B cell (primary cell): Measurements from ENCODE around the gene FANCC. TPM values are rescaled to one million over a fixed set of nuclear protein-coding genes. Genes with fewer than 3 reads are reported as not detected.

Source experiments
- ATAC-seq: fragments of 200-7000 bp; cut with Tn5 transposase; one replicate; pipeline ENCODE4 v1.10.0; 2021; ENCODE audit warnings: low read depth, mild to moderate bottlenecking, moderate number of reproducible peaks, moderate library complexity
- CTCF ChIA-PET: fragments of 350-600 bp; sonication (Branson Sonifier 250); formaldehyde crosslinking; loops from one replicate; lab custom pipeline; 2021; ENCODE audit warnings: antibody characterized with exemption, inconsistent platforms; lab: Charles Lee
- POLR2A ChIA-PET: fragments of 350-600 bp; sonication (Branson Sonifier 250); formaldehyde crosslinking; loops from one replicate; lab custom pipeline; 2021; ENCODE audit warnings: antibody characterized with exemption; lab: Charles Lee
- DNase-seq: peaks from one replicate; pipeline ENCODE4 v3.0.0; 2013
- H2AFZ ChIP-seq: 2 replicates; pipeline ENCODE4 v1.6.1; 2012; ENCODE audit warnings: mild to moderate bottlenecking, low read depth, low read length; ENCODE audit not compliant: insufficient read depth, poor library complexity, severe bottlenecking
- H3K27ac ChIP-seq, 2 donors: 1 replicate in 1 of 2; 2 replicates in 1 of 2; pipeline ENCODE4 v1.5.1; 2012 to 2013; ENCODE audit warnings: low read length in 2 of 2, mild to moderate bottlenecking in 2 of 2, moderate library complexity in 1 of 2
- H3K27me3 ChIP-seq, 4 experiments: fragments of 200-600 bp in 1 of 4; sonication (generic) in 1 of 4; replicated peaks in 1 of 4; 1 replicate in 2 of 4; 2 replicates in 2 of 4; pipeline versions ENCODE4 v1.6.1 to v1.7.0; 2013 to 2016; ENCODE audit warnings: low read length in 3 of 4, mild to moderate bottlenecking in 2 of 4, mixed read lengths in 1 of 4, moderate library complexity in 1 of 4; ENCODE audit not compliant: insufficient read depth in 4 of 4, control insufficient read depth in 3 of 4; ENCODE audit errors: control extremely low read depth in 1 of 4
- H3K36me3 ChIP-seq, 2 experiments: replicated peaks in 1 of 2; 1 replicate in 1 of 2; 2 replicates in 1 of 2; pipeline versions ENCODE4 v1.6.1 to v1.7.1; 2013; ENCODE audit warnings: low read length in 1 of 2; ENCODE audit not compliant: insufficient read depth in 2 of 2, control insufficient read depth in 1 of 2; ENCODE audit errors: control extremely low read depth in 1 of 2, extremely low read depth in 1 of 2
- H3K4me1 ChIP-seq, 2 donors: fragments of 200-600 bp in 1 of 2; sonication (generic) in 1 of 2; 1 replicate in 1 of 2; 2 replicates in 1 of 2; pipeline versions ENCODE4 v1.5.1 to v1.6.1; 2013 to 2017; ENCODE audit warnings: low read length in 2 of 2; ENCODE audit not compliant: control insufficient read depth in 2 of 2, insufficient read depth in 2 of 2
- H3K4me2 ChIP-seq: replicated peaks from 2 replicates; pipeline ENCODE3; 2012; ENCODE audit warnings: mild to moderate bottlenecking, low read depth, low read length; ENCODE audit not compliant: poor library complexity, severe bottlenecking
- H3K4me3 ChIP-seq, 5 experiments: fragments of 200-600 bp in 1 of 5; sonication (generic) in 1 of 5; 1 replicate in 3 of 5; 2 replicates in 2 of 5; pipeline versions ENCODE4 v1.5.1 to v1.7.0; 2011 to 2016; ENCODE audit warnings: low read length in 4 of 5, mild to moderate bottlenecking in 4 of 5, low read depth in 2 of 5, control low read depth in 1 of 5, moderate library complexity in 1 of 5; ENCODE audit not compliant: insufficient read depth in 1 of 5; ENCODE audit errors: control extremely low read depth in 1 of 5, extremely low read depth in 1 of 5
- H3K79me2 ChIP-seq: fragments of 200-600 bp; sonication (generic); one replicate; pipeline ENCODE4 v1.6.0; 2016; ENCODE audit warnings: low read length; ENCODE audit not compliant: control insufficient read depth, insufficient read depth
- H3K9ac ChIP-seq: fragments of 200-600 bp; sonication (generic); 2 replicates; pipeline ENCODE4 v1.6.1; 2017; ENCODE audit warnings: mild to moderate bottlenecking, low read length, moderate library complexity
- H3K9me3 ChIP-seq, 3 donors: one replicate each; pipeline versions ENCODE4 v1.6.1 to v1.7.1; 2013; ENCODE audit warnings: low read length in 2 of 3; ENCODE audit not compliant: control insufficient read depth in 2 of 3, insufficient read depth in 1 of 3; ENCODE audit errors: control extremely low read depth in 1 of 3
- H4K20me1 ChIP-seq: 2 replicates; pipeline ENCODE4 v1.6.0; 2012; ENCODE audit warnings: mild to moderate bottlenecking, low read length; ENCODE audit not compliant: insufficient read depth, control insufficient read depth, poor library complexity, severe bottlenecking
- H3K27ac Mint-ChIP-seq: one replicate; pipeline ENCODE4 v1.8.0; 2021; ENCODE audit warnings: mixed read lengths
- H3K27me3 Mint-ChIP-seq: one replicate; pipeline ENCODE4 v1.8.0; 2021; ENCODE audit warnings: mixed read lengths
- H3K4me1 Mint-ChIP-seq: one replicate; pipeline ENCODE4 v1.8.0; 2021; ENCODE audit warnings: mixed read lengths
- H3K4me3 Mint-ChIP-seq: one replicate; pipeline ENCODE4 v1.8.0; 2021; ENCODE audit warnings: mixed read lengths
- H3K9me3 Mint-ChIP-seq: one replicate; pipeline ENCODE4 v1.8.0; 2022; ENCODE audit warnings: mixed read lengths; ENCODE audit not compliant: insufficient read depth
- EZH2 ChIP-seq: IDR thresholded peaks from 2 replicates; pipeline ENCODE4 v1.6.1; 2012; ENCODE audit warnings: borderline replicate concordance, low read depth, mild to moderate bottlenecking, moderate library complexity, low read length; ENCODE audit not compliant: insufficient read depth, poor library complexity, severe bottlenecking
- WGBS: methylation state at CpG from one replicate; pipeline ENCODE4 v1.1.5; 2013; ENCODE audit warnings: missing lambda C conversion rate; ENCODE audit not compliant: insufficient coverage; 5-methylcytosine and 5-hydroxymethylcytosine counted together
- intact Hi-C: fragments of 100-400 bp; cut with micrococcal nuclease; formaldehyde crosslinking; loops from one replicate; pipeline ENCODE4 v1.10.0; 2022
- polyA plus RNA-seq: library from polyadenylated mRNA; depleted of rRNA; stranded (reverse); fragments of >200 nt; gene quantifications from 2 replicates; pipeline ENCODE4 v1.2.3, GENCODE V29; 2012
- total RNA-seq, 2 donors: library from RNA; stranded (reverse); fragments of 120-200 nt in 1 of 2; gene quantifications; 1 replicate in 1 of 2; 2 replicates in 1 of 2; pipeline versions ENCODE4 v1.2.3 to v1.2.4, GENCODE V29; 2013 to 2022
- TF ChIP-seq, protein P1 (sequence below): fragments of 200-600 bp; IDR thresholded peaks from one replicate; pipeline ENCODE4 v1.8.0; 2022; ENCODE audit warnings: antibody characterized with exemption, mild to moderate bottlenecking

FANCC gene
- total and polyA plus RNA-seq, 2 donors (not counting 1 experiment from before 2014, with no cell fraction given), result 1.8 to 11.1 TPM

DNA sequence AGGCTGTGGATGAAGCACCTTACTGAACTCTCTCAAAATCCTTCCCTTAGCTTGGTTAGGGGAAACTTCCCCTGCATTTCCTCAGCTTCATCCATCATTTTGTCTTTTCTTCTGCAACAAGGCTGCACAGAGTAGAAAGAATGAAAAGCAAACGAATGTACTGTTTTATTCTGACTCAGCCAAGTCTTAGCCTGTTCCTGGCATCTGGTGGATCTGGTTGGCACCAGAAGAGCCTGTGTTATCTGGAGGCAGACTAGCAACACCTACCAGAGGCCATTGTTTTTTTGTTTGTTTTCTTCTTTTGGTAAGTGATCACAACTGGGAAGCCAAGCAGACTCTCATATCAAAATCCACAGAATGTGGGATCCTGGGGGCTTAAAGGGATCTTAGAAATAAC lies 200.7 kb downstream of the FANCC start:
- no CpG with 5 or more reads among the region's 1 CpG for WGBS
- no peaks in the 10 kb centered on the region for H3K27me3 Mint-ChIP-seq
- no peak overlapping the region for H3K9ac ChIP-seq
- no peak overlapping the region for H3K27ac ChIP-seq
- no peaks in the 10 kb centered on the region for H3K4me1 ChIP-seq
- H2AFZ ChIP-seq, result no peak overlapping the region
- ATAC-seq, result no peak
- POLR2A ChIA-PET, result no interaction called here
- TF ChIP-seq EZH2, result no peak
- TF ChIP-seq, protein P1, sequence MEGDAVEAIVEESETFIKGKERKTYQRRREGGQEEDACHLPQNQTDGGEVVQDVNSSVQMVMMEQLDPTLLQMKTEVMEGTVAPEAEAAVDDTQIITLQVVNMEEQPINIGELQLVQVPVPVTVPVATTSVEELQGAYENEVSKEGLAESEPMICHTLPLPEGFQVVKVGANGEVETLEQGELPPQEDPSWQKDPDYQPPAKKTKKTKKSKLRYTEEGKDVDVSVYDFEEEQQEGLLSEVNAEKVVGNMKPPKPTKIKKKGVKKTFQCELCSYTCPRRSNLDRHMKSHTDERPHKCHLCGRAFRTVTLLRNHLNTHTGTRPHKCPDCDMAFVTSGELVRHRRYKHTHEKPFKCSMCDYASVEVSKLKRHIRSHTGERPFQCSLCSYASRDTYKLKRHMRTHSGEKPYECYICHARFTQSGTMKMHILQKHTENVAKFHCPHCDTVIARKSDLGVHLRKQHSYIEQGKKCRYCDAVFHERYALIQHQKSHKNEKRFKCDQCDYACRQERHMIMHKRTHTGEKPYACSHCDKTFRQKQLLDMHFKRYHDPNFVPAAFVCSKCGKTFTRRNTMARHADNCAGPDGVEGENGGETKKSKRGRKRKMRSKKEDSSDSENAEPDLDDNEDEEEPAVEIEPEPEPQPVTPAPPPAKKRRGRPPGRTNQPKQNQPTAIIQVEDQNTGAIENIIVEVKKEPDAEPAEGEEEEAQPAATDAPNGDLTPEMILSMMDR, result no peak
- H3K79me2 ChIP-seq, result no peaks in the 10 kb centered on the region
- no peak overlapping the region for H3K27ac Mint-ChIP-seq
- intact Hi-C loops, result no loop called here
- no peaks in the 10 kb centered on the region for H3K9me3 ChIP-seq
- CTCF ChIA-PET, result interaction anchor here (1.1 to 3.5 kb wide), 2 partner anchors 11 to 14 kb away, joined by 3 to 11 read pairs; no protein-coding TSS in a partner anchor
- H3K27me3 ChIP-seq, result no peaks in the 10 kb centered on the region
- H3K4me3 Mint-ChIP-seq, result no peak overlapping the region
- DNase-seq, result no peak
- H3K36me3 ChIP-seq, result no peaks in the 10 kb centered on the region
- no peak overlapping the region for H3K4me2 ChIP-seq
- no peak overlapping the region for H3K4me3 ChIP-seq
- no peaks in the 10 kb centered on the region for H3K9me3 Mint-ChIP-seq
- no peaks in the 10 kb centered on the region for H3K4me1 Mint-ChIP-seq
- no peaks in the 10 kb centered on the region for H4K20me1 ChIP-seq

DNA sequence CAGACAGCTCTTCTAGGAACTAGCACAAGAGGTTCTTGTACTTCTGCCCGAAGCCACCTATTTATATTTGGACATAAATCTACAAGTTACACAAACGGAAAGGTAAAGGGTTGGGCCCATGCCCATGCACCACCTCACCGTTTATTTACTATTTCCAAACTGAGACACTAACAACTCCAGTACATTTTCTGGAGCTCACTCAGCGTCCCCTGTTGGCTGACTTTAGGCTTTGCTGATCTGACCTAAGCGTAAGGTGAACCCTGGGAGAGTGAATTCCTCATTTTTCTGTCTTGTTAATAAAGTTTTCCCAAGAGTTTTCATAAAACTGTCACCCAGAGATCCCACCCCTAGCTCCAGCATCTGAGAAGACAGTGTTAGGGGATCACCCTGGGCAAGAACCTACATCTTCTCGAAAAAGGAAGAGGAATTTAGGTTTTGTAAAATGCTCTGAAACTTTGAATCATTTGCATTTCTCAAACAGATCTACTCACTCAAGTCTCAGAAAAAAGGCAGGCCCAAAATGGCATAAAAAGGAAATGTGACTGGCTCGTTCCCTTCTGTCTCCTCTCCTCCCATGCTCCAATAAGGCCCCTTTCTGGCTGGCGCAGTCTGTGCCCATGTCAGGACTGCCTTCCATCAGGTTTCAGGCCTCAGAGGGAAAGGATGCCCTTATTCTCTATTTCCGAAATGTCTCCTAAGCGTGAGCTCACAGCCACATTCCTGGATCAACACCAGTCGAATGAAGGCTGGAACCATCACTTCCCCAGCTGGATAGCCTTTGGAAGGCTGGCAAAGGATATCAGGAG lies 201.3 kb downstream of the FANCC start:
- no peak for TF ChIP-seq EZH2
- TF ChIP-seq, protein P1, result no peak
- intact Hi-C loops, result no loop called here
- DNase-seq, result no peak
- POLR2A ChIA-PET, result no interaction called here
- Histone ChIP-seq H3K4me2 (no peak overlapping the region), H3K27ac (no peak overlapping the region), H3K9me3 (no peaks in the 10 kb centered on the region), H3K36me3 (no peaks in the 10 kb centered on the region), H3K79me2 (no peaks in the 10 kb centered on the region), H4K20me1 (no peaks in the 10 kb centered on the region), H3K9ac (no peak overlapping the region), H3K4me3 (no peak overlapping the region), H3K27me3 (no peaks in the 10 kb centered on the region), H3K4me1 (no peaks in the 10 kb centered on the region), H2AFZ (no peak overlapping the region)
- H3K27me3 Mint-ChIP-seq, result no peaks in the 10 kb centered on the region
- no peak overlapping the region for H3K4me3 Mint-ChIP-seq
- H3K27ac Mint-ChIP-seq, result no peak overlapping the region
- 85% methylated on average over 3 of the region's 11 CpGs for WGBS
- H3K9me3 Mint-ChIP-seq, result no peaks in the 10 kb centered on the region
- no peak for ATAC-seq
- no peaks in the 10 kb centered on the region for H3K4me1 Mint-ChIP-seq
- CTCF ChIA-PET, result interaction anchor here (1.0 to 3.5 kb wide), 3 partner anchors 9 to 15 kb away, joined by 3 to 11 read pairs (median 6); no protein-coding TSS in a partner anchor
